GM13977 (cell line): ENCODE data around the gene NKAIN4.

ENCODE experiments used
- DNase-seq: peaks from one replicate; pipeline ENCODE4 v3.0.0; 2012; ENCODE audit warnings: low spot score
- in situ Hi-C: fragments of 300-500 bp; cut with MboI; formaldehyde crosslinking; loops from one replicate; pipeline ENCODE4 v1.12.0; 2022; ENCODE audit warnings: low sequenced_read_pairs, low pct_unique_long_range_greater_than_20kb, mixed read lengths, inconsistent platforms; ENCODE audit not compliant: unreplicated experiment
- TF ChIP-seq, protein P1 (sequence below): IDR thresholded peaks from 2 replicates; pipeline ENCODE4 v1.5.1; 2012; ENCODE audit warnings: mild to moderate bottlenecking, control low read depth; ENCODE audit not compliant: insufficient read depth; ENCODE audit errors: extremely low read depth, missing control alignments

The NKAIN4 gene

DNA sequence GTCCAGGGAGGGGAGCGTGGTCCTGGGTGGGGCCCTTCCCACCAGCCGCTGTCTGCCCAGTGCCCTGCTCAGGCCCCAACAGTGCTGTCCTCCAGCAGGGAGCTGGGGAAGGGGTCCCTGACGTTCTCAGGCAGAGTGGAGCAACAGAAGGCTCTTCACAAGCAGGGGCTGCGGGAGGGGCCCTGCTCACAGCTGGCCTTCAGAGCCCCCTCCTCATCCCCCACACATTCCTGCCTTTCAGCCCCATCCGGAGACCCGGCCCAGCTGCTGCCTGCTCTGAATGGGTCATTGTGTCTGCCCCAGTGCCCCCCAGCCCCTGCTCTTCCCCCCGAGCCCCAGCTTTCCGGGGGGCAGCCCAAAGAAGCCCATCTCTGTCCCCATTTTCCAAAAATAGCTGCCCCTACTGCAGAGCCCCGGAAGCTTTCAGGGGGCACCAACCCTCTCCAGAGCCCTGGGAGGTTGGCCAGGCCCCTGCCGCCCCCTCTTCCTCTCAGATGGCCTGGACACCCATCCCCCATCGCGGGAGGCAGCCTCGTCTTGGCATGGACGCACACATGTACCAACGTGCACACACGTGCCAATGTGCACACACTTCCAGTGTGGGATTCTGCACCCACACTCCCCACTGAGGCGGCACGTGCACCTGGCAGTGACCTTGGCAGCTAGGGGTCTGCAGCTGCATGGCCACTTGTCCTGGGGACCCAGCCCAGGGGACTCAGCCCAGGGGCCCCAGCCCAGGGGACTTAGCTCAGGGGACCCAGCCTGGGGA, 42.5 kb upstream of the NKAIN4 start:
- no peak for DNase-seq
- TF ChIP-seq, protein P1, sequence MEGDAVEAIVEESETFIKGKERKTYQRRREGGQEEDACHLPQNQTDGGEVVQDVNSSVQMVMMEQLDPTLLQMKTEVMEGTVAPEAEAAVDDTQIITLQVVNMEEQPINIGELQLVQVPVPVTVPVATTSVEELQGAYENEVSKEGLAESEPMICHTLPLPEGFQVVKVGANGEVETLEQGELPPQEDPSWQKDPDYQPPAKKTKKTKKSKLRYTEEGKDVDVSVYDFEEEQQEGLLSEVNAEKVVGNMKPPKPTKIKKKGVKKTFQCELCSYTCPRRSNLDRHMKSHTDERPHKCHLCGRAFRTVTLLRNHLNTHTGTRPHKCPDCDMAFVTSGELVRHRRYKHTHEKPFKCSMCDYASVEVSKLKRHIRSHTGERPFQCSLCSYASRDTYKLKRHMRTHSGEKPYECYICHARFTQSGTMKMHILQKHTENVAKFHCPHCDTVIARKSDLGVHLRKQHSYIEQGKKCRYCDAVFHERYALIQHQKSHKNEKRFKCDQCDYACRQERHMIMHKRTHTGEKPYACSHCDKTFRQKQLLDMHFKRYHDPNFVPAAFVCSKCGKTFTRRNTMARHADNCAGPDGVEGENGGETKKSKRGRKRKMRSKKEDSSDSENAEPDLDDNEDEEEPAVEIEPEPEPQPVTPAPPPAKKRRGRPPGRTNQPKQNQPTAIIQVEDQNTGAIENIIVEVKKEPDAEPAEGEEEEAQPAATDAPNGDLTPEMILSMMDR = no peak
- in situ Hi-C loops = no loop called here

DNA sequence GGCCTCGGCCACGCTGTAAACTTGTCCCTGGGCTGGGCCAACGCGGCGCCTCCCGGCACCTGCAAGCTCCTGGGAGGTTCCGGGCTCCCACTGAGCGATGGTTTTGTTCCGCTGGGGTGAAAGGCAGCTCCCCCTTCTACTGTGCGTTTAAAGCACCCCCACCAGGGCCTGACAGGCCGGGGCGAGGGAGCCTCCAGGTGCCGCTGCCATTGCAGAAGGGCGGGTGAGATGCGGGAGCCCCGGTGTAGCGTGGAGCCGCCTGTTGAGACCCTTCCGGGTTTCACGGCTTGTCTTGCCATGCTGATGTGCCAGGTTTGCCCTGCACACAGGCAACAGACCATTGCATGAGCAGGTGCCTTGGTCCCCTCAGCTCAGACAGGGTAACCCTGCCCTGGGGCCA, 41.6 kb upstream of the NKAIN4 start:
- in situ Hi-C loops = no loop called here
- TF ChIP-seq, protein P1 = no peak
- no peak for DNase-seq

DNA sequence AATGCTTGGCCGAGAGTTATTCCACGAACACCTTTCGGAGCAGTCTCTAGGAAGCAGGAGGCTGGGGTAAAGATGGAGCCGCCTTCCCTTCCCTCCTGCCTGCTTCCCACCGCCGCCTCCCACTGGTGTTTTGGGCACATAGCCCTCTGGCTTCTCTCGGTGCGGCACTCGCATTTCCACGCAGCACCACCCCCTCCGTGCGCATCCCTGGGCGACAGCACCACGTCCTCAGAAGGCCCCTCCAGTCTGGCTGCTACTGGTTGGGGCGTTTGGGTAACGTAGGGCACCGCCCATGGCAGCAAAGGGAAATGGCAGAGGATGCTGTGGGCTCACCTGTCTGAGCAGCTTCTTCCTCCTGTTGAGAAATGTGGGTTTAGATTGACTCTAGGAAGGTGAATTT, 41.2 kb upstream of the NKAIN4 start:
- in situ Hi-C loops = no loop called here
- no peak for DNase-seq
- TF ChIP-seq, protein P1 = no peak

DNA sequence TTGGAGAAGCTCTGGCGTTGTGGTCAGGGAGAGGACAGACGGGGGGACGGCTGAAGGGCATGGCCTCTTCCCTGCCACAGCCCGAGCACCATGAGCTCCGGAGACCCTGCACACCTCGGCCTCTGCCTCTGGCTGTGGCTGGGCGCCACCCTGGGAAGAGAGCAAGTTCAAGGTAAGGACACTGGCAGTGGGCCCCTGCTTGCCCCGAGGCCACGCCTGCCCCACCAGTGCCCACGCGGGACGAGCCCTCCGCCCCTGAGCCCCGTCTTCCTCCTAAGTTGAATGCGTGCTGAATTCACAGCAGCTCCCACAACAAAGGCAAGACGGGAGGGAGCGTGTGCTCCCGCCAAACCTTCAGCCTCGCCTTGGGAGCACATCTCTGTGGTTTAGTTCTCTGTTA, 40.8 kb upstream of the NKAIN4 start:
- in situ Hi-C loops = no loop called here
- TF ChIP-seq, protein P1 = no peak
- DNase-seq = no peak

DNA sequence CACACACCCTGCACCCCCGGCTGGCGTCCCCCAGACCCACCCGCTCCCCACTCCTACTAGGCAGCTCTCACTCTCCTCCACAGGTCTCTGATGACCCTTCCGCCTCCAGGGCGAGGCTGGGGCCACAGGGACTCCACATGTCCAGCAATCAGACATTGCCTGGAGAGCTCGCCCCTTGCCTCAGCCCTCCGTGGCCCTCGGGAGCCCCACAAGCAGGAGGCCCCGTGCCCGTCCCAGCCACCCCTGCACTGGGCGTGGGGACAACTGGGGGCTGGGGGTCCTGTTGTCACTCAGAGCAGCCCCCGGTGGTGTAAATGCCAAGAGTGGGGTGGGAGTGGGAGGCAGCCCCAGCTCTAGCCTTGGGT, 40.3 kb upstream of the NKAIN4 start:
- TF ChIP-seq, protein P1 = no peak
- no peak for DNase-seq
- in situ Hi-C loops = no loop called here

DNA sequence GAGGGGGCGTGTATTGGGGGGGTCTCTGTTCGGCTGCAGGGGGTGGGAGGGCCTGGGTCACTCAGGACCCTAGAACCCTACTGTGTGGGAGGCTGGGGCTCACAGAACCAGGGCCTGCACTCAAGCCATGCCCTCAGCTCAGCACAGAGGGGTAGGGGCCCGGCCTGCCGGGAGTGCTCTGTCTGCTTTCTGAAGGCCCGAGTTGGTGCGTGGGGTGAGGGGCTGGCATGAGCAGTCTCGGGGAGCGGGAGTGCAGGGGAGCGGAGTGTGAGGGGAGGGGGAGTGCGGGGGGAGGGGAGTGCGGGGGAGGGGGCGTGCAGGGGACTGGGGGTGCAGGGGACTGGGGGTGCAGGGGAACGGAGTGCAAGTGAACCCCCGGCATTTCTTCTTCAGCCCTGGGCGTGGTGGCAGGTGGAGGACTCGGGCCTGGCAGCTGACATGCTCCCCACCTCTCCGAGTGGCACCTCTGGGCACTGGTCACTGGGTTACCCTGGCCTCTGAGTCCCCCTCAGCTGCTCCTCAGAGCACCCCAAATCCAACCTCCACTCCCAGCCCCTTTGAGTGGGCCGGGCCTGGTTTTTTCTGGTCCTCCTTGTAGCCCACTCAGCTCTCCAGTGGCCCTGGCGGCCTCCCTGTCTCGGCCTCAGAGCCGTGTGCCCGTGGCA, 39.7 kb upstream of the NKAIN4 start:
- in situ Hi-C loops = no loop called here
- TF ChIP-seq, protein P1 = no peak
- DNase-seq = no peak

DNA sequence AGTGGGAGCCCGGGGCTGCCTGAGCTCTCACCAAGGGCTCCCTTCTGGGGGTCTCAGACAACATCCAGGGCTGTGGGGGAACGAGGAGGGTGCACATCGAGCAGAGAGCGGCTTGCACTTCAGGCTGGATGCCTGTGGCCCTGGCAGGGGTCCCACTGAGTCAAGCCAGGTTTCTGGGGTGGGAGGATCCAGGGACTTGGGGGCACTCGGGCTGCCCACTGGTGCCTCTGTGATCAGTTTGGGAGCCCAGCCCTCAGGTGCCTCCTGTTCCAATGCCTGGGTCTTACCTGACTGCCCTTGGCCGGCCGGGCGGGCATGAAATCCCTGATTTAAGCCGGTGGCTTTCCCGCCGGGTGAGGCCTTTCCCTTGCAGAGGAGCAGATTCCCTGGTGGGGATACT, 39.2 kb upstream of the NKAIN4 start:
- DNase-seq = no peak
- TF ChIP-seq, protein P1 = no peak
- in situ Hi-C loops = no loop called here
